Activated CD4-positive, CD25-positive, alpha-beta regulatory T cell treated with anti-CD3 and anti-CD28 coated beads, Interleukin-2, amount 50 U/mL, for 24 hours (primary cell): ENCODE measurements around the gene LSAMP.
"Not testable (repeated sequence)": the region's sequence is repeated elsewhere in the genome, so short reads cannot be mapped to it uniquely, and the experiment has no call there.

Experiments
- ATAC-seq, 2 donors: fragments of 150-1000 bp; cut with Tn5 transposase; one replicate each; pipeline ENCODE4 v1.10.0; 2021; ENCODE audit warnings: mild to moderate bottlenecking in 1 of 2, moderate library complexity in 1 of 2

LSAMP gene

GRCh38 chr3:115784739-115785536 lies 660.3 kb downstream of the LSAMP start:
- ATAC-seq = no peak

- peak; percentile 85 to 88 for ATAC-seq
These were observed 661.1 kb downstream of the LSAMP start for GRCh38 chr3:115783938-115784738.

- ATAC-seq = not testable (repeated sequence)
These were observed 661.9 kb downstream of the LSAMP start for GRCh38 chr3:115783426-115783825.

- ATAC-seq = no peak
These were observed 666.3 kb downstream of the LSAMP start for GRCh38 chr3:115779011-115779410.

- no peak for ATAC-seq
These were observed 672.3 kb downstream of the LSAMP start for GRCh38 chr3:115772951-115773350.

- ATAC-seq = no peak
These were observed 676.6 kb downstream of the LSAMP start for GRCh38 chr3:115768661-115769060.

GRCh38 chr3:115766587-115767482 lies 678.5 kb downstream of the LSAMP start:
- no peak for ATAC-seq

- no peak for ATAC-seq
These were observed 683.4 kb downstream of the LSAMP start for GRCh38 chr3:115761927-115762305.

- ATAC-seq = no peak
These were observed 684.6 kb downstream of the LSAMP start for GRCh38 chr3:115760716-115761115.

- ATAC-seq = no peak
These were observed 687.1 kb downstream of the LSAMP start for GRCh38 chr3:115758076-115758763.

- ATAC-seq = not testable (repeated sequence)
These were observed 692.3 kb downstream of the LSAMP start for GRCh38 chr3:115752978-115753377.
